GM04504 (cell line): ENCODE measurements around the gene ZBTB39.
"Not testable (repeated sequence)": the region's sequence is repeated elsewhere in the genome, so short reads cannot be mapped to it uniquely, and the experiment has no call there.

Source experiments
- DNase-seq: peaks from one replicate; pipeline ENCODE4 v3.0.0-alpha.2; 2012; ENCODE audit warnings: low read depth

ZBTB39 gene

DNA sequence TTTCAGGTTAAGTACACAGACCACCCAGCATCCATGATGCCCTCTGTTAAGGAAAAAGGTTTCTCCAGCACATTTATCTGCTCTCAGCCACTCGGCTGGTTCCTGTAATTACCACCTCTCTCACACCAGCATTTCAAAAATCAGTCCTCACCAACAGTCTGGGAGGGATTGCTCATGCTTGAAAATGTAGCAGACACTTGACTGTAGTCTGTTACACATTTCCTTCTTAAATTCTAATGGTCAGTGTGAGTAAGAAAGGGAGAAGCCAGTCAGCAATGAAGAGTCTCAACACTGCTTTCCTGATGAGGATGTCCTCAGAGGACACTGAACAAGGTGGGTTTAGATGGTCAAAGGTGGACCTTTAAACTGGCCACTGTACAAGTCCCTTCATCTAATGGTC is 6.0 kb downstream of the ZBTB39 start:
- no peak for DNase-seq

DNA sequence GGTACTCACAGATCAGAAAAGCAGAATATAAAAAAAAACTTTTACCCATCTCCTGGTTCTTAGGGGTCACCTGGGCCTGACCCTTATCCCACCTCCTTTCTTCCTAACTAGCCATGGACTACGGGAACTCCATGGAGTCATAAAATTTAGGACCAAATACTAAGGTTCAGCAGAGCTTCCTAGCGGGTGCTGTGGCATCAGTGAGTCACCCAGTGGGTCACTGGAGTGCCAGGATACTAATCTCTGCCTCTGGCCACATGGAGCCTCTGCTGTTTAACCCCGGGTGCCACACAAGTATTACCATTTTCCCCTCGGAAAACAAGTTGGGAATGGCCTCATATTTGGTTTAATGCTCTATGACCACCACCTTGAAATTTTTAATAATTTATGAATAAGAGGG is 6.9 kb downstream of the ZBTB39 start:
- DNase-seq: no peak

DNA sequence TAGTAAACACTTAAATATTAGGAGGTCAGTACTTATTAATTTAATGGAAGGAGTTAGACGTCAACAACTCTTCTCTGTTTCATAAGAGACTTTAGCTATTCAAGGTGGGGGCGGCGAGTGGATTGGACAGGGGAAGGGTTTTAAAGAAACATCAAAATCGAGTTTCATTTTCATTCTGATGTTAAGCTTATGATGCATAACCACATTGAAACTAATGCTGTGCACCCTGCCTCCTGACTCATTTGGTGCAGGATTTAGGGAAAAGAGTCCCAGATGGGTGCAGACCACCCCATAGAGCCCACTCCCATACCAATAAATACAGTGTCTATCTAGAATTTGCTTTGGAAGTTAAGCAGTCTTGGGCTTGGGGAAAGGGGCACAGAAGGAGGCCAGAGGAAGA is 7.4 kb downstream of the ZBTB39 start:
- no peak for DNase-seq

DNA sequence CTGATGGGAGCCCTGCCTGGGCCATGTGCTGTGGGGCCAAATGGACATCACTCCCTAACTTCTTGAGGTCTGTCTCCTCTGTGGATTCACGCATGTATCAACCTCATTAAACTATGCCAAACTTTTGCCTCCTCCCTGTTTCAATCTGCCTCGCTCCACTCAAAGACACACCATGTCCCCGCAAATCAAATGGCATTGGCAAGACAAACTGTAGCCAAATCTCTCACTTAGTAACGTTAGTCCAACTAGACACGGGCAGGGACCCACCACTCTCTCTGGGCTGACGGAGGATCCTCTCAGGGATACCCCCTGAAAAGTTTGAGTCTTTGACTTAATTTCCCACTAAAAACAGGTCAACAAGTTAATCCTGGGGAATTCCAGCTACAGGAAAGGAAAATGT is 8.0 kb downstream of the ZBTB39 start:
- DNase-seq: no peak

DNA sequence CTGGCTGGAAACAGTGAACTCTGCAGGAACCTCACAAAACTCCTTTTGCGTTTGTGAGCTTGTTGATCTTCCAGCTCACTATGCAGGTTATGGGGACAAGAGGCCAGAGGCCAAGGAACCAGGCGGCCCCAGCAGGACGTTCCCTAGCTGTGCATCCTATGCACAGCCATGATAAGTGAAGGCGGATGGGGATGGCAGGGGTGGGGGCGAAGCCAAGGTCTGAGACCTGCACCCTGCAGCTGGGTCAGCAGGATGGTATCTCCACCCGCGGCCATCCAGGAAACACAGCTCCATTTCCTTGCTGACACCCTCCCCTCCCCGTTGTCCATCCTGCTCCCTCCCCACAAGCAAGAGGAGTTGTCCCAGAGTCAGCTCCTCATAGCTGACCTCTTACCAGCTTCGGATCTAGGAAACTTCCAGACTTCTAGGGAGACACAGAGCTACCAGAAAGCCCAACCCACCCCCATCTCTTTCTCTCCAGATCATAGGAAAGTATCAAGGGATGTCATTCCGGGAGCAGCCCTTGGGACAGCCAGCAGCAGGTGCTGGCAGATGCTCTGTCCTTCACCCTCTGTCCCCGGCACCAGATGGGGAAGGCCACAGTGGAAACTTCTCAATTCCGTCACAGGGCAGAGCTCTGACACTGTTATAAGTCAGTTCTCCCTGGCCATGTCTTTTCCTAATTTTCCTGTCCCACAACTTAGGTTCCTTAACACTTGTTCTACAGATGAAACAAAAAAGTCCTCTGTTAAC is 9.4 kb downstream of the ZBTB39 start:
- DNase-seq: no peak

DNA sequence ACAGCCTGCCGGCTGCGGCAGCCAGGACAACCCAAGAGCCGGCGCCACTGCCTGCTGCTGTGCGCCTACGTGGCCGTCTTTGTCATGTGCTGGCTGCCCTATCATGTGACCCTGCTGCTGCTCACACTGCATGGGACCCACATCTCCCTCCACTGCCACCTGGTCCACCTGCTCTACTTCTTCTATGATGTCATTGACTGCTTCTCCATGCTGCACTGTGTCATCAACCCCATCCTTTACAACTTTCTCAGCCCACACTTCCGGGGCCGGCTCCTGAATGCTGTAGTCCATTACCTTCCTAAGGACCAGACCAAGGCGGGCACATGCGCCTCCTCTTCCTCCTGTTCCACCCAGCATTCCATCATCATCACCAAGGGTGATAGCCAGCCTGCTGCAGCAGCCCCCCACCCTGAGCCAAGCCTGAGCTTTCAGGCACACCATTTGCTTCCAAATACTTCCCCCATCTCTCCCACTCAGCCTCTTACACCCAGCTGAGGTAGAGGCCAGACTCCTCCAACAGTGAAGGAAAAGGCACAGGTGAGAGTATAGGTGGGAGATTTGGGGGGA is 10.3 kb downstream of the ZBTB39 start:
- no peak for DNase-seq

DNA sequence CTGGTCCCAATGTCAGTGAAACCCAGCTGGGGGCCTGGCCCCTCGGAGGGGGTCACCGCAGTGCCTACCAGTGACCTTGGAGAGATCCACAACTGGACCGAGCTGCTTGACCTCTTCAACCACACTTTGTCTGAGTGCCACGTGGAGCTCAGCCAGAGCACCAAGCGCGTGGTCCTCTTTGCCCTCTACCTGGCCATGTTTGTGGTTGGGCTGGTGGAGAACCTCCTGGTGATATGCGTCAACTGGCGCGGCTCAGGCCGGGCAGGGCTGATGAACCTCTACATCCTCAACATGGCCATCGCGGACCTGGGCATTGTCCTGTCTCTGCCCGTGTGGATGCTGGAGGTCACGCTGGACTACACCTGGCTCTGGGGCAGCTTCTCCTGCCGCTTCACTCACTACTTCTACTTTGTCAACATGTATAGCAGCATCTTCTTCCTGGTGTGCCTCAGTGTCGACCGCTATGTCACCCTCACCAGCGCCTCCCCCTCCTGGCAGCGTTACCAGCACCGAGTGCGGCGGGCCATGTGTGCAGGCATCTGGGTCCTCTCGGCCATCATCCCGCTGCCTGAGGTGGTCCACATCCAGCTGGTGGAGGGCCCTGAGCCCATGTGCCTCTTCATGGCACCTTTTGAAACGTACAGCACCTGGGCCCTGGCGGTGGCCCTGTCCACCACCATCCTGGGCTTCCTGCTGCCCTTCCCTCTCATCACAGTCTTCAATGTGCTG is 11.0 kb downstream of the ZBTB39 start:
- no peak for DNase-seq

DNA sequence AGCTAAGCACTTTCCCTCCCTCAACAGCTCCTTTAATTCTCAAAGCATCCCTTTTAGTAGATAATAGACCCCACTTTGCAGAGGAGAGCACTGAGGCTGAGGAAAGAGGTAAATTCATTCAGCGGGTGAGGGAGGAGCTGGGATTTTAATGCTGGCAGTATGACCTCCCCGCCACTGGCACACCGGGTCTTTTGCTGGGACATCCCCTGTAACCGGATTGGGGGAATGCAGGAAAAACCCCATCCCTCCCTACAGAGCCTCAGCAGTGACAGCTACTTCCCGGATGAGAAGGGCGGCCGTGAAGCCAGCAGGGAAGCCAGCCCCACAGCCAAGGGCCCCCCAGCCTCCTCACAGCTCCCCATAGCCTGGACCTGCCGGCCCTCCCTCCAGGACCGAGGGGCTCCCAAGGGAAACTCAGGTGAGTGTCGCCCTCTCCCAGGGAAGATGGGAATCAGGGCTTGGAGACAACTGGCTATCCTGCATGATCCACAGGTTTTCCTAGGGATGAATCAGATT is 12.1 kb downstream of the ZBTB39 start:
- DNase-seq: no peak

DNA sequence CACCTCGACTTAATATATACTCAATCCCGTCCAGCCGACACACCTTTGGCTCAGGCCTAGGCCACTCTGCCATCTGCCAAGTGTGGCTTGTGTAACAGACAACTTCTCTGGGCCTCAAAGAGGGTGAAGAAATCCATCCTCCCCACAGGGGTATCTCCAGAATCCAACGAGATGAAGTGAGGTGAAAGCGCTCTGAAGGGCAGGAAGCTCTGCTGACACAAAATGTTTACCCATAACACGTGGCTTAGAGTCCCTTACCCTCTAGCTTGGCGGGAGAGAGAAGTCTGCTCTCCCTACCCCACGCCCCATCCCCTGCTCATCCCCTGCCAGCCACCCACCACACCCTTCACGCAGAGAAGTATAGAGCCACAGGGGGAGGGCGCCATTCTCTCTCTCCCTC is 13.0 kb downstream of the ZBTB39 start:
- no peak for DNase-seq

DNA sequence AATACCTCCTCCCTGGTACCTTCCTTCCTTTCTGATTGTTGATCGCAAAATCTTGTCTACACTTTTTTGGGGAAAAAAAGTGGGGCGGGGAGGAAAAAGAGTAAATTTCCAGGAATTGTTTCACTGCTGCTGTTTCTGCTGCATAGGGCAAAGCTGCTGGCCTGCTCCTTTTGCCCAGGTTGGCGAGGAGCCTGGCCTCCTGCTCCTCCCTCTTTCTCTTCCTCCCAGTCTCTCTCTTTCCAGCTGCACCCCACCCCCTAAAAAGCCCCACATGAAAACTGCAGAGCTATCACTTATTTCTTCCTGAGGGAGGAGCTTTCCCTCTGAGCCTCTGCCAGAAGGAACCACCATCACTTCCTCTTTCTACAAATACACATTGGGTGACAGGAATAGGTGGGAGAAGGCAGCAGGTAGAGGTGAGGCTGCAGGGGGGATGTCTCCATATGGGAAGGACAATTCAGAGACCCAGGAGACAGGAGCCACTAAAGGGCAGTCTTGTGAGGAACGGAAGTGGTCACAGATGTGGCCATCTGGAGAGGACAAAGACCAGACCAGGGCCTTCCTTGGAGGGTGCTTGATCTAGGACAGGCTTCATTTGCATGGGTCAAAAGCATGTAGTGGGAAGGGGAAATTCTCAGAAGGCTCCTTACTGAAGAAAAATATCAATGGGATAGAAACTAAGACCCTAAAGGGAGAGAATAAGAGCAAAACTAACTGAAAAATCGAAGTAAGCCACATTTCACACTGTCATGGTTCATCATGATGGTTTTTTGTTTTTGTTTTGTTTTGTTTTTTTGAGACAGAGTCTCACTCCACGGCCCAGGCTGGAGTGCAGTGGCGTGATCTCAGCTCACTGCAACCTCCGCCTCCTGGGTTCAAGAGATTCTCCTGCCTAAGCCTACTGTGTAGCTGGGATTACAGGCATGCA is 14.8 kb downstream of the ZBTB39 start:
- no peak for DNase-seq

DNA sequence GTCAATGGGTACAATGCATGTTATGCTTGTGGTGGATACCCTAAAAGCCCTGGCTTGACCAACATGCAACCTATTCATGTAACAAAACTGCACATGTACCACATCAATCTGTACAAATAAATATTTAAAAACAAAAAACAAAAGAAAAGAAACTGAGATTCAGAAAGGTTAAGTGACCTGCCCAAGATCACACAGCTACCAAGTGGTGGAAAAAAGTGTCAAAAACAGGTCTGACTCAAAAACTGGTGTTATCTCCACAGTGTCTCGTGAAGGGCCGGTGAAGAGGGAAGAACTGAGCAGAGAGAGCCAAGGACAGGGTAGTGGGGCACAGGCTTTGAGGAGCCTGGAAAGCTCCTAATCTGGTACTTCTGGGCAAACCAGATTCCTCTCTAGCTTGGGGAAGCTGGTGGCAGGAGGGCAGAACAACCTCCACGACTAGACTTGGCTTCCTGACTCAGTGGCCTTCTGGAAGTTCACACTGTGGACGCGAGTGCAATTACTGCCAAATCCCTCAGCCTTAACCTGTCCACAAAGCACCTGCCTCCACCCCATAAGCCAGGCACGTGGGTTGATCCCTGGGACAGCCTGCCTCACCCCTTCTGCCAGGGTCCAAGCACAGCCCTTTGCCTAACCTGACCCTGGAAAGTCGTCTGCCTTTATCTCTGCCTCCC is 15.6 kb downstream of the ZBTB39 start:
- DNase-seq: no peak

DNA sequence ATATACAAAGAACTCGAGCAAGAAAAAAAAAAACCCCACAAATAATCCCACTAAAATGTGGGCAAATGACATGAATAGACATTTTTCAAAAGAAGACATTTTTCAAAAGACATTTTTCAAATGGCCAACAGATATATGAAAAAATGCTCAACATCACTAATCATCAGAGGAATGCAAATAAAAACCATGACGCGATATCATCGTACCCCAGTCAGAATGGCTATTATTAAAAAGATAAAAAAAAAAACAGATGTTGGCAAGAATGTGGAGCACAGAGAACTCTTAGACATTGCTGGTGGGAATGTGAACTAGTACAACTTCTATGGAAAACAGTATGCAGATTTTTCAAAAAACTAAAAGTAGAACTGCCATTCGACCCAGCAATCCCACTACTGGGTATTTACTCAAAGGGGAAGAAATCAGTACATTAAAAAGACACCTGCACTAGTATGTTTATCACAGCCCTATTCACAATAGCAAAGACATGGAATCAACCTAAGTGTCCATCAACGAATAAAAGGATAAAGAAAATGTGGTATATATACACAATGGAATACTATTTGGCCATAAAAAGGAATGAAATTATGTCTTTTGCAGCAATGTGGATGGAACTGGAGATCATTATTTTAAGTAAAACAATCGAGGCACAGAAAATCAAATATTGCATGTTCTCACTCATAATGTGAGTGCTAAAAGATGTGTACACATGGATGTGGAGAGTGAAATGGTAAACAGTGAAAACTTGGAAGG is 16.3 kb downstream of the ZBTB39 start:
- no peak for DNase-seq

DNA sequence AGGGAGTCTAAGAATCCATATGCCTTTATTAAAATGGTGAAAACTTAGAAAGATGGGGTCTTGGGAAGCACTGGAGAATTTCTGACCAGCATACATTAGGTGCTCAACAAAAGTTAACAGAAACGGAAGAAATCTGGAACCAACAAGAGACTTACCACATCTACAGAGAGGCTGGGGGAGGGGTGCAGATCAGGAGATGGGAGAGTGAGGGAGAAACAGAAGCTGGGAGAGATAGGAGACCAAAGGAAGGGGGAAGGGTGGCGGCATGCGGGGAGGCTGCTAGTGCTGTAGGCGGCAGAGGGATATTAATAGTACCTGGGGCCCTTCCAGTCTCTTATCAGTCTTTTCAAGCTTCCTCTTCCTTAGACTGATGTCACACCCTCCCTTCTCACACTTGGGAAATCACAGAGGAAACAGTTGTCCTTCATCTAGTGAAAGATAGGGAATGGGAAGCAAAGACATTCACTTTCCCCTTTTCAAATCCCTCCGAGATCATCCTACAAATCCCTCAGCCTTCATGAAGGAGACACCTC is 18.1 kb downstream of the ZBTB39 start:
- DNase-seq: no peak

DNA sequence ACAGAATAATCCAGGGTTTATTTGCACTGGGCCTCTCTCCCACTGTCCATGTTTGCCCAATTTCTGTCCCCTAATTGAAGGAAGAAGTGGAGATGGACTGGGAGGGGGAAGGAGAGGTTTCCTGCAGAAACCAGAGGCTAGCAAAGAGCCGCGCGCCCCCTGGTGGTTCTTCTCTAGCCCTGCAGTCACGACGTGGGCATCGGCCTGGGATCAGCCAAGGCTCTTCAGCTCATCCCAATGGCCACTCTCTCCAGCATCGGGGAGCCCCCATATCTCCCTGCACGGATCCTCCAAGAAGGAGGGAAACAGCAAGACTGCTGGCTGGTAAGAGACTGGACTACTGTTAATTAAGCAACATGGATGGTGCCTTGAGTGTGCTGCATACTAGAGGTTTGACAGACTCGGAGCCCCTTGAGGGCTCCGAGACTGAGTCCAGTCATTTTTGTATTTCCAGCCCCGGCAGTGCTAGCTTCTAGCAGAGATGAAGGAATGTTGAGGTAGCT is 18.7 kb downstream of the ZBTB39 start:
- DNase-seq: peak; percentile 32

DNA sequence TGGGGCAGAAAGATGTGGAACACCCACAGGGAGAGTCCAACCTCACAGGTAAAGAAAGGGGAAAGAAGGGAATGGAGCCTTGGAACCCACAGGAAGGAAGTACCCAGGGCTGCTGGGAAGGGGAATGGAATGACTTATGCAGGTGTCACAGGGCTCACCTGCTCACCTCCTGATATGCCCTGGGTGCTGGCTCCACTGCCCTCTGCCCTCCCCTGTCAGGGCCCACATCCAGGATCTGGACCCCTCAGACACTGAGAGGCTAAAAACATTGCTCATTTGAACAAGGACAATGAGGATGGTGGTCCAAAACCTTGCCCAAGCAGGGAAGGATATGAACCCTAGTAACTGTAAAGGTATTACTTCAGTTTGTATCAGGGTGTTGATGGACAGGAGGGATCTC is 19.3 kb downstream of the ZBTB39 start:
- no peak for DNase-seq

DNA sequence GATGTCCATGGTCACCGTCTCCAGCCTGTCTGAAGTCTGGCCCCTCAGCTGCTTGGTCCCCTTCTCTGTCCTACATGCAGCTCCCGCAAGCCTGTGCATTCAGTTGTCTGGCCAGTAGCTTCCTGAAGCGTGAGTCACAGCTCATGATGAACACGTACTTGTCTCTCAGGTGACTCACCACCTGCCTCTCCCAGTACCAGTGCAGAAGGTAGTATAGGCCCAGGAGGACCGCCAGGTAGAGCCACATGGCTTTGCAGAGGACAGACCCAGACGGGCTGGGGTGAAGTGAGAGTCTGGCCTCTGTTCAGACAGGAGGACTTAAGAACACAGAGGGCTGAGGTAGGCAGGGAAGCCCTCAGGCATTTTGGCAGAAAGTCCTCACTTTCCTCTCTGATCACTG is 20.6 kb downstream of the ZBTB39 start:
- not testable (repeated sequence) for DNase-seq

DNA sequence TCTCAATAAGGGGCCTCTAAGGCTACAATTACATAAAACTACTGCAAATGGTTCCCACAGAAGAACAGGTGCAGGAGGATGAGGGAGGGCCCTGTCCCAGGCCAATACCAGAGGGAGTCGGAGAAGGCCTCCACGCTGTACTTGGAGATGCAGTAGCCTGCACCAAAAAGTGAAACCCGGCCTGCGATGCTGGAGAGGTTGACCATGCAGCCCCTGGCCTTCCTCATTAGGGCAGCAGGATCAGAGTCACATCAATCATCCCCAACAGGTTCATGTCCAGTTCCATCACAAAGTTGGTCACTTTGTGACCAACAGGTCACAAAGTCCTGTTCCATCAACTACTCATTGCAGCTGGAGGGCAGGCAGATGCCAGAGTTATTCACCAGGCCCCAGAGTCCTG is 23.0 kb downstream of the ZBTB39 start:
- no peak for DNase-seq

DNA sequence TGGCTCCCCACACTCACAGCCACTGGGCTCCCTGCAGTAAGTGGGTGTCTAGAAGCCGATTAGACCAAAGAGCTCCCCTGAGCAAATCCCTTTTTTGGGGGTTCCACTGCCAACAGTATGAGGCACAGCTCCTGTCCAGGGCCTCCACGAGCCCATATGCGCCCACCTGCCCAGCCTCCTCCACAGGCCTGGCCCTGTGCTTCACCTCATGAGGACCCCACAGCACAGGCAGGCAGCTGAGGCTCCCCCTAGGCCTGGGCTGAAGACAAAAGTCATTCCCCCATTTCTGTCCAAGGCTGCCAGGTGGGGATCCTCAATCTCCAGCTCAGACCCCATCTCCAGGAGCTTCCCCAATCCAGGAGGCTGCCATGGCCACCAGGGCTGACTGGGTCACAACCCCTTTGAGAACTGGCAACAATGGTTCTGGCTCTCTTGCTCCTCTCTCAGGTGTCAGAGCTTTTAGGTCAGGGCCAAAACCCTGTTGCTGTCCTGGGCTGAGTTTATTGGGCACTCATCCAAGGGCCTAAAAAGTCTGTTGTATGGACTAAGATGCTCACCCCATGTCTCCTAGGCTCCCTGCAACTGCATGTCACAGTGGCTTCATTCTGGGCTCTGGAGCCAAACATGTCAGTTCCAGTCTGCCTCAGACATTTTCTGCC is 23.6 kb downstream of the ZBTB39 start:
- DNase-seq: not testable (repeated sequence)

DNA sequence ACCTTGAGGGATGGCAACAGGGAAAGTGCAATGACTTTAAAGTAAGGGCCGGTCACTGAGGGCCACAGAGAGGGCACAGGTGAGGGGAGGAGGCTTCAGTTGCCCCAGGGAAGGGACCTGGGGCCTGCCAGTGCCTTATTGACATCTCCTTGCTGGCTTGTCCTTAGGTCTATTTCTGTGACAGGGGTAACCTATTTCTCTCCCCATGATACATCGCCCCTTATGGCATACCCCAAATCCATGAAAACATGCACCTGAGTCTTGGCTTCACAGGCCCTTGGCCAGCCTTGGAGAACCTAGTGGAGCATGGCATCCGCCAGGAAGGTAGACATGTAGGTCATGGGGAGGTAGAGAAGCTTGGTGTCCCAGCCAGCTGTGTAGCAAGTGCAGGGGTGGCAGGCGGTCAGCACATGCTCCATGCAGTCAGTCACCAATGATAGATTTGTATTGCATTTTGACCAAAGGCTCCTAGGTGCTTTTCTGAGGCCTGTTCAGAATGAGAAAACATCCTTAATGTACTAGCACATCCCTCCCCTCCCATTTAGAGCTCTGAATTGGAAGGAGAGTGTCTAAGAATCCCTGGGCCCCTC is 25.3 kb downstream of the ZBTB39 start:
- DNase-seq: no peak
